GM21528 (cell line): Measurements from ENCODE around the gene ARIH2.
"Not testable (repeated sequence)": the region's sequence is repeated elsewhere in the genome, so short reads cannot be mapped to it uniquely, and the experiment has no call there.

Experiments used
- ATAC-seq: cut with Tn5 transposase; IDR thresholded peaks from one replicate; pipeline ENCODE4 v1.9.1; 2021; ENCODE audit warnings: mild to moderate bottlenecking, moderate library complexity; ENCODE audit not compliant: unreplicated experiment, low FRiP score

The ARIH2 gene

DNA sequence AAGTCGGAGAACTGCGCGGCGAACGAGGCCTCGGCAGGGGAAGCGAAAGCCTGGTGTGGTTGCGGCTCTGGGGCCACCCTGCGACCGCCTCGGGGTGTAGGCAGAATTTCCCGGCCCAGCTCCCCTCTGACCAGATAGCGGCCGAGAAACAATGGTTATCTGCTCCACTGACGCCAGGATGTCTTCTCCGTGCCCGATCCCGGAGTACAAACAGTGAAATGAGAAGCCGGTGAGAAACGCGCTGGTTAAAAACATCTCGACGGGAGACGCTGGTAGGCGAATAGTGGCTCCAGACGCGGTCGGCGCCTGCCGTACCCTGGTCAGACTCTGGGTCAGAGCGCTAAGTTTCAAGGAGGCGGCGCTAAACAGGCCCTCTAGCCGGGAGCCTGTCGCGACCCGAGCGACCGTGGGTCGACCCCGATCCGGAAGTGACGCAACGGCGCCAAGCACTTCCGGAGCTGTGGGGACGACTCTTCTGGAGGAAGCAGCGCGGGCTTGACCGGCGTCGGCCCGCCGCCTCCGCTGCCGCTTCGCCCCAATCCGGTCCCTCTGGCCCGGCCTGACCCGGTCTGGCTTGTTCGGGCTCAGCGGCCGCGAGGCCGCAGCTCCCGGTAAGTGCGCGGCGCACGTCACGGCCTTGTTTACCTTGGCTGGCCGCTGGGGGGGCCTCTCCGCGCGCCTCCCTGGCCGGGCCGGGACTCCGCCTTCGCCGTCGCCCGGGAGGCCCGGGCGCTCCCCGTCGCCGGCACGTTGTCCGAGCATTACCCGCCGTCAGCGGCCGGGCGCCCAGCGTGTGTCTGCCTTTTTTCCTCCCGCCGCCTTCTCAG lies at the start of gene ARIH2:
Gene ARIH2, plus strand, starts transcription at position 455 of the 827 bp plus-strand sequence. CDS start 8,717 bp downstream, outside the sequence.
- peak; percentile 78 for ATAC-seq

DNA sequence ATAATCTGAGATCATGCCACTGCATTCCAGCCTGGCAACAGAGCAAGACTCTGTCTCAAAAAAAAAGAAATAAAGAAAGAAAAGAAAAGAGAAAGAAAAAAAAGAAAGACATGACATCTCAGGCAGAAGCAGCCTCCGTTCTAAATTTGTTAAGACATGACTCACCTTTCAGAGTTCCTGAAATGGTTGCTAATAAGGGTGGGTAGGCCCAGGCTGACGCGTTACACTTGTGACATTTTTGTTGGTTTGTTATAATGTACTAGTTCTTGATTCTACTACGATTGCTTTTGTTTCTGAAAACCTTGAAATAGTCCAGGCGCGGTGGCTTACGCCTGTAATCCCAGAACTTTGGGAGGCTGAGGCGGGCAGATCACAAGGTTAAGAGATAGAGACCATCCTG lies 41.0 kb upstream of the ARIH2 start:
- no peak for ATAC-seq

DNA sequence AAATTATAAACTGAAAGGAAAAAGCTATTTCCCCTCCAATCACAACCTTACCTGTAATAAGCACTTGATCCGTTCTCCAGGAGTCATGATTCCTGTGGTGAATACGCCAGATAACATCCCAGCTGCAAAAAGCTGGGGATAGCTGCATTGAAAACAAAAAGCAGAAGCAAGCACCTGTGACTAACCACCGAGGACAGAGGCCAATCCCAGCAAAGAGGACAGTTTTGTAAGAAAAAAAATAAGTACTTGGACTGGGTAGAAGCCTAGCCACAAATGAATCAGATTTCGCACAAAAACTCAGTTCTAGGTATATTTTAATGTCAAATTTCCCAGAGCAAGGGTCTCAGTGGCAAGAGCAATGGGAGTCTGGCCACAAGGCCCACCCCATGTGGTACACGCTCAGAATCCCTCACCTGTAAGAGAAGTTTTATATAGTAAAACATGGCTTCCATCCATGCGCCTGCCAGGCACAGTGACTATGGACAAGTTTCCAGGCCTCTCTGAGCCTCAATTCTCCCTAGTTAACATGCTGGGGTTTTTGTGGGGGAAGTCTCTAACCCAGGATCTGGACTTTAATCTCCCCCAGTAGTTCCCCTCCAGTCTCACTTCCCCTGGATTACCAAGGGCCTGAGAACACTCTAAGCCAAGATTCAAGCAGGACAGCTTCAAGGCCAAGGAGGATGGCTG lies 39.2 kb upstream of the ARIH2 start:
- ATAC-seq, result no peak

DNA sequence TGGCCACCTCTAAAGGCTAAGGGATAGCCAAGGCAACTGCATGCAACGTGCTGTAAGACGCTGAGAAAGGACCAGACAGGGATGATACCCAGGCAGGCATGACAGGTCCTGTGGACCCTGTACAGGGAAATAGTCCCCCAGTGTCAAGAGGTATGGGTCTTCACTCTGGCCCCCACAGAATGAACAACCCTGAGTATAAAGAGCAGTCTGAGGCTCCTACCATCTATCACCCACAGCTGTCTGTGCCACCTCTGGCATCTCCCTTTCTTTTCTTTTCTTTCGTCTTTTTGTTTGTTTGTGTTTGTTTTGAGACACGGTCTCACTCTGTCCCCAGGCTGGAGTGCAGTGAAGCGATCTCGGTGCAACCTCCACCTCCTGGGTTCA lies 38.7 kb upstream of the ARIH2 start:
- ATAC-seq, result no peak

DNA sequence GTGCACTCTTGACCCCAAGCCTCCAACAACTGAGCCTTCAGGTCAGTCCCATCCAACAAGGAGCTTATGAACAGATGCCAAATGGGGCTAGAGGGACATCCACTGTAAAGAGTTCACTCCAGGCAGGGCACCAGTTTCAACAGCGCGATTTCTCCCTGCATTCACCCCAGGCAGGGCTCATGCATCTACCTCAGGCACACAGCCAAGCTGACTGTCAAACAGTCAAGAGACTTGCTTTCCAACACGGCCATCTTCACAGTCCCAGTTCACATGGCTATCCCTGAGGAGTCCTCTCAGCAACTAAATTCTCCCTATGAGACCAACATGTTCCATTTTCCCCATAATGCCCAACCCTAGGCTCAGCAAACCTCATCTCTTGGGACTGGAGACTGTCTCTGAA lies 37.6 kb upstream of the ARIH2 start:
- no peak for ATAC-seq

DNA sequence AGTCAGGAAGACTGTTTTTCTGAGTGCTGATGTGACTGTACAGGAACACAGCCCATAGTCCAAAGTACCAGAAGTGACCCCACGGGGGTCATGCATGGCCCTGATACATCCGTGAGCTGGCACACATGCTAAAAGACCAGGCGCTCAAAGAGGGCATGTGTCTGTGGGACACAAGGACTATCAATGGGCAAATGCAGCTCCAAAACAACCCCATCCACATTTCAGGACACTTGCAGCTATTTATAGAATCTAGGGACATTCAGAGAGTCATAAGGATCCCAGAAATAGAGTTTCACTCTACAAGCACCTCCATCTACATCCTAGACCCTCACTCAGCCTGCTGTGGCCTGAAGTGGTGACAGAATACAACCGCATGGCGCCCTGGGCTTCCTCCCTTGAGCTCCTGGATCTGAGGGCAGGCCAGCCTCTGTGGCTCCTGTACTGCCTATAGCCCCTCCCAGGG lies 37.0 kb upstream of the ARIH2 start:
- no peak for ATAC-seq

DNA sequence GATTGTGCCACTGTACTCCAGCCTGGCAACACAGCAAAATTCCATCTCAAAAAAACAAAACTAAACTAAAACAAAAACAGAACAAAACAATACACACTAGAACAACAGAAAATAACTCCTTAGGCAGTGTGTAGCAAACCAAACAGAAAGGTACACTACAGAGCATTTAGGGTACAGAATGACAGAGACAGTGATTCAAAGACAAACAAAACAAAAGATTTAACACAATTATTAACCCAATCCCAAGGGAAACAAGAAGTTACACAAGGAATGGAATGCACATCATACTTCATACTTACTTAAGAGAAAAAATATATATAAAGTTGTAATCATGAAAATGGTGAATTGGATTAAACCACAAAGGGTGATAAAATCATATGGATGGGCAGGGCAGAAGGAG lies 32.9 kb upstream of the ARIH2 start:
- ATAC-seq, result no peak

DNA sequence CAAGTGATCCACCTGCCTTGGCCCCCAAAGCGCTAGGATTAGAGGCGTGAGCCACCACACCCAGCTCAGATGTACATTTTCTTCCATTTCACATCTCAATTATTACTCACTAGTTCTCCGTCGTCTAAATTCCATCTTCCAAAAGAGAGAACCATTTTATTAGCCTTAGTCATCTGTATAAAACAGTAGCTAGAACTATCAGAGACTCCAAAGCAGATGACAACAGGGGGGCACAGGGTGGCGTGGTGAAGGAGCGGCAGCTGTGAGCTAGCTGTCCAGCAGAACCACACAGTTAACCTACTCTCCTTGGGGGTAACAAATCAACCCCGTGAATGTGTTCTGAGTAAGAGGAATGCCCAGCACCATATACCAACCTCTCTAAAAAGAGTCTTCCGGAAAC lies 27.0 kb upstream of the ARIH2 start:
- ATAC-seq, result no peak

DNA sequence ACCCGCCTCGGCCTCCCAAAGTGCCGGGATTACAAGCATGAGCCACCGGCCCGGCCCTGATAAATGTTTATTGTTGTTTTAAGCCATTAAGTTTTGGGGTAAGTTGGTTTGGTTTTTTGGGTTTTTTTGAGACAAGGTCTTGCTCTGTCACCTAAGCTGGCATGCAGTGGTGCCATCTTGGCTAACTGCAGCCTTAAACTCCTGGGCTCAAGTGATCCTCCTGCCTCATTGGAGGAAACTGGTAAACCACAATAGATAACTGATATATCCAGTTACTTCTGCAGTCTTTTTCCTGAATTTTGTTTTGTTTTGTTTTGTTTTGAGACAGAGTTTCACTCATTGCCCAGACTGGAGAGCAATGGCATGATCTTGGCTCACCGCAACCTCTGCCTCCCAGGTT lies 24.1 kb upstream of the ARIH2 start:
- no peak for ATAC-seq

DNA sequence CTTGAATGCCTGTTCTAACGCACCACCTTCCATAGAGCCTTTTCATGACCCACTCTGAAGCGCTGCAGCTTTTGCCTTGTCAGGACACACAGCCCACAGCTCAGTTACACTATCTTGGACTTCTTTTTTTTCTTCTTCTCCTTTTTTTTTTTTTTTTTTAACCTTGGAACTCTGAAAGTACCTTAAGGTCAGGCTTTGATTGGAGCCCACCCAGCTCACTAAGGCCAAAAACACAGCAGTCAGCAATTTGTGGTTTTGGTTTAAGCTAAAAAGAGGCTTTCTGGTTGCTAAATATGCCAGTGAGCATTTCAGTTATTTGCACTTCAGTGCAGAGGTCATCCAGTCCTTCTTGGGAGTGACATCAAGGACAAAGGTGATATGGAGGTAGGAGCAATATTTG lies 21.7 kb upstream of the ARIH2 start:
- no peak for ATAC-seq

DNA sequence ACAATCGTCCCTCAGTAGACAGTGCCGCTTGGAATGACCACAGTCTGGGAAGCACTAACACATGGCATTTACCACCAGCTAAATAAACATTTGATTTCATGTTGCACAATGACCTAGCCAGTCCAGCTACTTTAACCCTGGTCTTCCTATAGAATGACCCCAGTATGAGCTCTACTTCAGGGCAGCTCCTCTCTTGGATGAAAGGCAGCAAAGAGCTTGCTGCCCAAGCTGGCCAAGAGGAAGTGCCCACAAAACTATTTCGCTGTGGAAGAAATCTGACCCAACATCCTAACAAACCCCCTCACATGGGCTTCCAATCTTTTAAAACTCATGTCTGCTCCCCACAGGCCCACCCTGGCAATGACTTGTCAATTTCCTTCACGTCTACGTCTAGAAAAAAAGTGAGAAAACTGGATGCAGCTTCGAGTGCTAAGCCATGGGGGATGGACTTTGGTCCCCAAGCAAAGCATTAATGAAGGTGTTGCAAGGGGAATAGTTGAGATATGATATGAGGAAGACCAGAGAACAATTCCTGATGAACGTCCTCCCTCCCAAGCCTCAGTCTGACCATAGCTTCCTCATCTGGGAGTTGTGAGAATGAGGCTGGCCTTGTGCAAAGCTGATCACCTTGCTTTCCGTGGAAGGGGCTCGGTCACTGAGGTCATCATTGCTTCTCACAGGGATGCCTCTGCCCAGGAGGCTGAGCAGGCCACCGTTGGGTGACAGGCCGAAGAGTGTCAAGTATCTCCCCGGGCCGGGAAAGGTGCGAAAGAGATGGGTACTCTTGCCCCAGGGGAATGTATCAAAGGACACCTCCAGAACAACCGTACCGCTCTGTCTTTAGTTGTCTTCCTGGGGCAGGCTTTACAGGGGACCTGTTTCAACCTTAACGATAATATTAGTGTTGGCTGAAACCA lies 20.9 kb upstream of the ARIH2 start:
- peak; percentile 7 for ATAC-seq

DNA sequence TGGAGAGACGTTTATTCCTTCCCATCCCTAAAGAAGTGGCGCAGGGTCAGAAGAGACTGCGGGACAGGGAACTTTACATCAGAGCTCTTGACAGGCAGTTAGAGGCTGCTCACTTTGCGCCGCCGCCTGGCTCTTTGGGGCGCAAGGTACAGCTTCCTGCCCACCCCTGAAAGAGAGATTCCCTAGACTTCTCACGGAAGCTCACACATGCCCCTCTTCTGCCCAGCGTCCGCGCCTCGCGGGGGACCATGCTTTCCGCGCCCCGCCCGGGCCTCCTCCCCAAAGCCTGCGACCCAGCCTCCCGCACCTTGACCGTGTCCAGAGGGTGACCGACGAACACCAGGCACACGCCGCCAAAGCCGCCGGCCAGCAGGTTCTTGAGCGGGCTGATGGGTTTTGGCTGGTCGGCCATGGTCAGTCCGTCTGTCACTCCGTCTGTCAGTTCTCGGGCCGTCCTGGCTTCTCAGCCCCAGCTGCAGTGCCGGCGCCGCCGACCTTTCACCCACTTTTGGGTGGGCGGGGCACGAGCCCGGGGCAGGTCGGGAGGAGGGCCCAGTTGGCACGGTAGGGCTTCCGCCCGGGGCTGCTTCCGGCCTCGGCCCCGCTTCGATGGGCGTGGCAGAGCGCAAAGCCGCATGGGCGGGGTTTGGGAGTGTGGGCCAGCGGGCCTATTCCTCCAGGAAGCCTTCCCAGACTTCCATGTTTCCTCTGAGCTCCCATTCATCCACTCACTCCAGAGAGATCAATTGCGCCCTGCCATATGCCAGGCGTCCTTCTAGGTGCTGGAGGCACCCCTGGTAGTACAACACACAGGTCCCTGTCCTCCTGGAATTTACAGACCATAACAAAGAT lies 20.0 kb upstream of the ARIH2 start, which contains the start of gene SLC25A20:
Gene SLC25A20, minus strand, starts transcription at position 500 of the 852 bp plus-strand sequence. Its CDS starts 88 bp downstream, at position 412.
- ATAC-seq, result peak; percentile 82

DNA sequence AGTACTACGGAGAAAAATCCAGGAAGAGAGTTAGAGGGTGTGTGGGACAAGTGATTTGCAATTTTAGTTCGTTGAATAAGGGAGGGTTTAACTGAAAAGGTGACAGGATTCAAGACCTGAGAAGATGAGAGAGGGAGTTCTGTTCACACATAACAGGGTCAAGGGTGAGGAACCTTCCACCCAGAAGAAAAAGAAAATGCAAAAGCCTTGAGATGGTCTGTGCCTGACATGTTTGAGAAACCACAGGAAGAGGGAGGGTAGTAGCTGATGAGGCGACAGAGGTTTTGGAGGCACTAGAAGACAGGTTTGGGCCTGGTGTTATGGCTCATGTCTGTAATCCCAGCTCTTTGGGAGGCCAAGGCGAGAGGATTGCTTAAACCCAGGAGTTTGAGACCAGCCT lies 19.4 kb upstream of the ARIH2 start:
- peak; percentile 10 for ATAC-seq

DNA sequence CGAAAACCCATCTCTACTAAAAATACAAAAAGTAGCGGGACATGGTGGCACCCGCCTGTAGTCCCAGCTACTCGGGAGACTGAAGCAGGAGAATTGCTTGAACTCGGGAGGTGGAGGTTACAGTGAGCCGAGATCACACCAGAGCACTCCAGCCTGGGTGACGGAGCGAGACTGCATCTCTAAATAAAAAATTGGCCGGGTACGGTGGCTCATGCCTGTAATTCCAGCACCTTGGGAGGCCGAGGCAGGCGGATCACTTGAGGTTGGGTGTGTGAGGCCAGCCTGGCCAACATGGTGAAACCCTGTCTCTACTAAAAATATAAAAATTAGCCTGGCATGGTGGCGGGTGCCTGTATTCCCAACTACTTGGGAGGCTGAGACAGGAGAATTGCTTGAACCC lies 11.6 kb upstream of the ARIH2 start:
- not testable (repeated sequence) for ATAC-seq

DNA sequence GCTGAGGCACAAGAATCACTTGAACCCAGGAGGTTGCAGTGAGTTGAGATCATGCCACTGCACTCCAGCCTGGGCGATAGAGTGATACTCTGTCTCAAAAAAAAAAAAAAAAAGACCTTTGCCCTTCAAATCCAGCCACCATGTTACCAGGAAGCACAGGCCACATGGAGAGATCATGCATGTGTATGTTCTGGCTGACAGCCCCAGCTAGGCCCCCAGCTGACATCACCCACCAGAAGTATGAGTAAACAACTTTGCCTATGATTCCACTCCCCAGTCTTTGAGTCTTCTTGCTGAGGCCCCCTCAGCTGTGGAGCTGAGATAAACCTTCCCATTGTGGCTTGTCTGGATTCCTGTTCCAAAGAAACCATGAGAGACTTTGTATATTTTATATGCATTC lies 3.3 kb upstream of the ARIH2 start:
- no peak for ATAC-seq

DNA sequence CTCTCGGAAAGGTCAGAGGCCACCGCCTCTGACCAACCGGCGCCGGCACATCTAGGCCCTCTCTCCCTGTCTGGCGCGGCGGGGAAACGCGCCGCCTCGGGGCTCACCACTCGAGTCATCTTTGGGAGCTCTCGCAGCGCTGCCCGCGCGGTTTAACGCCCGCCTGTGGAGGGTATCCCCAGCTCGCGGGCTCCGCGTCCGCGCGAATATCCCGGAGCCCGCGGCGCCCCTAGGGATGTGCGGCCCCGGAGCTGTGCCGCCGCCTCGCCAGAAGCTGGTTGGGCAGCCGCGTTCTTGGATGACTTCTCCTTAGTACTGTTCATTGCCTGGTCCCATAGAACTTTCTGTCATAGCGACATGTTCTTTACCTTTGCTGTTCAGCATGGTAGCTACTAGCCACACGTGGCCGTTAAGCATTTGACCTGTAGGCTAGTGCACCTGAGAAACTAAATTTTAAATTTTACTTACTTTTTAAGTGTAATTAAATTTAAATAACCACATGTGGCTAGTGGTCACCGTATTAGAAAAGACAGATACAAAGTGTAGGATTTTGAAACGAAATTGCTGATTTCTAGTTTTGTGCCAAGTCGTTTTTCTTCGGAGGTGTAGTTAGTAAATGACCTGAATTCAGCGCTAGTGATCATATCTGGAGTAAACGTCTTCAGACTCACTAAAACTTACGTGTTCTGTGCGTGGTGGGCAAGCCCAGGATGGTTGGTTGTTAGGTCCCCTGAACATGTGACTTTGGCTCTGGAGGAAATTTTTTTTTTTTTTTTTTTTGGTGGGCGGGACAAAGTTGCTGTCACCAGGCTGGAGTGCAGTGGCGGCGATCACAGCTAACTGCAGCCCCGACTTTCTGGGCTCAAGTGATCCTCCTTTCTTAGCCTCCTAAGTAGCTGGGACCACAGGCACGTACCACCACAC lies 835 bp downstream of the ARIH2 start:
- peak; percentile 27 for ATAC-seq

DNA sequence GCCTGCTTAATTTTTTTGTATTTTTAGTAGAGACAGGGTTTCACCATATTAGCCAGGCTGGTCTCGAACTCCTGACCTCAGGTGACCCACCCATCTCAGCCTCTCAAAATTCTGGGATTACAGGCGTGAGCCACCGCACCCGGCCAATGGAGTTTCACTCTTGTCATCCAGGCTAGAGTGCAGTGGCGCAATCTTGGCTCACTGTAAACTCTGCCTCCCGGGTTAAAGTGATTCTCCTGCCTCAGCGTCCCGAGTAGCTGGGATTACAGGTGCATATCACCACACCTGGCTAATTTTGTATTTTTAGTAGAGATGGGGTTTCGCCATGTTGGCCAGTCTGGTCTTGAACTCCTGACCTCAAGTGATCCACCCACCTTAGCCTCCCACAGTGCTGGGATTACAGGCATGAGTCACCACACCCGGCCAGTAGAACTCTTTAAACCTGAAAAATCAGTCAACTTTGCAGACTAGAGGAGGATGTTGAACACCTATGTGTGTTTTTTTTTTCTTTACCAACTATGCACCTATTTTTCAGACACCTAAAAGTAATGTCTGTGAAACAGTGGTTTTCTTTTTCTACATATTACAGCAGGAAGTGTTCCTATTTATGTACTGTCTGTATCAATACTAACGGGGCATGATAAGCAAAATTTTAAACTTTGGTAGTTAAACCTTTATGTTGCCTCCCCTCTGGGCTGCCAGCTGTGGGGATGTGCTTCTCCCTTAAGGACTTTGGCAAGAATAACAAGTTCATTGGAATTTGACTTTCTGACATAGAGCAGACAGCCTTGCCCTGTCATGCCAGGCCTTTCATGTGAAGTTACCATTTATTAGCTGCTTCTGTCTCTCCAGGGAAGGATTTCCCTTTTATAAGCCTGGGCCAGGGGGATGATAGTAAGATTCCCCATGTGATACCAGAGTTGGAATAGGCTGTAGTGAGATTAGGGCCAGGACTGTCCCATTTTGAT lies 8.1 kb downstream of the ARIH2 start:
- no peak for ATAC-seq

DNA sequence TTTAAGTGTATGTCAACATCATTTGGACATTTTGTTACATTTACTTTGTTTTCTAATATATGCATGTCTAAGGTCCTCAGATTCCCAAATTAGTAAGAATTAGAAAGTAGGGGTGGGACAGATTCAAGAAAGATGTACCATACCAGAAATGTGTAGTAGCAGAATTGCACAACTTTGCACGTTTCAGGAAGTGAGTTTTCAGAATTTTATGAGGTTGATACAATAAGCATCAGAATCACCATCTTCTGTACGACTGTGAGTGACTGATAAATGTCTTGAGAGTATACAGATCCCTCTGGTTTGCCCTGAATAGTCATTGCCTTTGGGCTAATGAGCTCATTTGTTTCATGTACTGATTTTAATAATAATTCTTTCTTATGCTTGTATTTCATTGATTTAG lies 9.3 kb downstream of the ARIH2 start:
- ATAC-seq, result no peak
